GM12891 (cell line): ENCODE measurements around the gene MSI2.

Experiments
- DNase-seq: peaks from one replicate; pipeline ENCODE4 v3.0.0; 2011; ENCODE audit warnings: low spot score; ENCODE audit not compliant: insufficient read length
- FAIRE-seq: peaks from 2 replicates; lab custom pipeline; 2011; peaks lifted over from hg19 to GRCh38; lab: Jason Lieb, UNC
- PAX5 ChIP-seq: IDR thresholded peaks from 2 replicates; pipeline ENCODE4 v1.6.1; 2011; ENCODE audit warnings: low read length, moderate library complexity, mild to moderate bottlenecking; ENCODE audit not compliant: insufficient read depth, severe bottlenecking
- POLR2A ChIP-seq: IDR thresholded peaks from 2 replicates; pipeline ENCODE4 v1.6.1; 2011; ENCODE audit warnings: low read depth, low read length, control low read depth
- POLR2AphosphoS5 ChIP-seq: IDR thresholded peaks from 2 replicates; pipeline ENCODE4 v1.6.1; 2011; ENCODE audit warnings: low read depth, low read length, control low read depth
- POU2F2 ChIP-seq: IDR thresholded peaks from 2 replicates; pipeline ENCODE4 v1.6.1; 2011; ENCODE audit warnings: low read depth, mild to moderate bottlenecking, control low read depth, low read length, moderate library complexity
- SPI1 ChIP-seq: IDR thresholded peaks from 2 replicates; pipeline ENCODE4 v1.6.1; 2011; ENCODE audit warnings: low read depth, low read length, control low read depth
- TAF1 ChIP-seq: IDR thresholded peaks from 2 replicates; pipeline ENCODE4 v1.6.1; 2011; ENCODE audit warnings: low read depth, low read length, control low read depth

MSI2 gene

DNA sequence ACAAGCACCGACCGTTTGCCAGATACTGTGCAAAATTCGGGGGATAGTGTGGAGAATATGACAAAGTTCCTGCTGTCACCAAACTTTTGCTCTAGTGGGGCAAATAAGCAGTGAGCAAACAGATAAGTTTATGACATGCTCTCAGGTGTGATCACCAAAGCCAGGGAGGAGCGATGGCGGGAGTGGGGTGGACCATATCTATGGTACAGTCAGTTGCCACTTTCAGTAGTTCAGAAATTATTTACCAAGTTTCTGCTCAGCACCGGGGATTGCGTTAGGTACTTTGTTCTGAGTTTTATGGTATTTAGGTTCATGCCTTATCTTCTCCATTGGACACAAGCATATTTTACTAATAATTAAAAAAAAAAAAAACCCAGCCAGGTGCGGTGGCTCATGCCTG is 11.9 kb downstream of the MSI2 start:
- FAIRE-seq (no peak), DNase-seq (no peak)
- no peak for TF ChIP-seq POLR2AphosphoS5
- TF ChIP-seq POU2F2 = no peak
- TF ChIP-seq PAX5 = no peak
- TF ChIP-seq SPI1 = no peak
- TF ChIP-seq TAF1 = no peak
- no peak for TF ChIP-seq POLR2A

DNA sequence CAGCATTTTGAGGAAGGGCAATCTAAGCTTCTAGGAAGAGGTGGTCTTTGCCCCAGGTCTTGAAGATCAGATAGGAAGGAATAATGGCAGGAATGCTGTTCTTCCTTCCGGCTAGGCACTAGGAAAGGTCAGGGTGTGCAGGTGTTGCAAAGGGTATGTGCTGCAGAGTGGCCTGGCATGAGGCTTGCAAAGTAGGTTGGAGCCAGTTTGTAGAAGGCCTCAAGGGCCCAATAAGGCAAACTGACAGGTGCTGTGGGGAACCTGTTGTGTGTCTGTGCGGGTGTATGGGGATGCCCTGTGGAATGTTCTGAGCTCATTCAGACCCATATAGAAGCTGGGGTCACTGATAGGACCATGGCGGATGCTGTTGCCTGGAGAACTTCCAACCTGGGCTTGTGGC is 12.7 kb downstream of the MSI2 start:
- no peak for FAIRE-seq
- no peak for TF ChIP-seq POU2F2
- no peak for TF ChIP-seq POLR2A
- no peak for TF ChIP-seq SPI1
- no peak for DNase-seq

DNA sequence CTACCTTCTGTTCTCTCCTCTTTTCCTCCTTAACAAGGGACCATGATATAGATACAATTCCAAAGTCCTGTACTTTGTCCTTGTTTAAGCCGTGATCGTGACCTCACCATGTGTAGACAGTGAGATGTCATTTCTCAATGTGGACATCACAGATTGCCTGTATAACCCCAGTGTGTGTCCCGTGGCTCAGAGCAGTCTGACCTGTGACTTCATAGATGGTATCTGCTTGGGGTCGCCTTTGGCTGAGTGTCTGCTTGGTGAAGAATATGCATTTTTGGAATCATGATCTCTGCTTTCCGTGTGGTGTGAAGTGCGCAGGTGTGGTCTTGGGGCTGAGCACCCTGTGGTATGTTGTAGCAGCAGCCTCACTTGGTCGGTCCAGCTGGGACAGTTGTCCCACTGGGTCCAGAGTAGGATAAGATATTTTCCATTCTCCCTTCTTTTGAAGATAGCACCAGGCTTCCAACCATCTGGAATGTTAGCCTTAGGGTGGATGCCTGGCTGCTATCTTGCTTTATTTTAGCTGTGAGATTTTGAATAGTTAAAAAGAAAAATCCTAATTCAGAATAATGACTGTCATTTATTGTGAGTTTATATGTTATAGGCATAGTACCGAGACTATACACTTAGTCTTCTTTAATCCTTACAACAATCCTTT is 13.4 kb downstream of the MSI2 start:
- no peak for TF ChIP-seq SPI1
- TF ChIP-seq POU2F2 = no peak
- TF ChIP-seq PAX5 = no peak
- TF ChIP-seq TAF1 = no peak
- TF ChIP-seq POLR2A = no peak
- no peak for TF ChIP-seq POLR2AphosphoS5
- FAIRE-seq = no peak
- DNase-seq = no peak

DNA sequence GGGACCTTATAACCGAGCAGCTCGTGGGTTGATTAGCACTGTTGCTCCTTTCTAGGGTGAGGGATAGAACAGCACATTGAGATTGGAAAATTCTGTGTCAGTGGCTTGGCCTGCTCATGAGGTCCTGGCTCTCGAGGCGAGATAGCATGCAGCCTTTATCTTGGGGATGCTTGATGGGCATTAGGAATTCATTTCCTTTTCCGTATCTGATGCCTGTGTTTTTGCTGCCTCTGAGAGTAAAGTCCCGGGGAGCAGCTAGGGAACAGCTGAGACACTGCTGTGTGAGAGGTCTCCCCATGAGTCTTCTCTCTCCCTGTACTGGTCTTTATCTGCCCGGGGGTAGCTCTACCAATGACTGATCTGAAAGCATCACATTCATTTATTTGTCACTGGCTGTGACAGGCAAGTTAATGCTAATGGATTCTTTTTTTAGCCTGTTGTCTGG is 14.5 kb downstream of the MSI2 start:
- TF ChIP-seq PAX5 = no peak
- TF ChIP-seq POLR2AphosphoS5 = no peak
- TF ChIP-seq SPI1 = no peak
- TF ChIP-seq POU2F2 = no peak
- no peak for TF ChIP-seq TAF1
- no peak for TF ChIP-seq POLR2A
- FAIRE-seq (no peak), DNase-seq (no peak)

DNA sequence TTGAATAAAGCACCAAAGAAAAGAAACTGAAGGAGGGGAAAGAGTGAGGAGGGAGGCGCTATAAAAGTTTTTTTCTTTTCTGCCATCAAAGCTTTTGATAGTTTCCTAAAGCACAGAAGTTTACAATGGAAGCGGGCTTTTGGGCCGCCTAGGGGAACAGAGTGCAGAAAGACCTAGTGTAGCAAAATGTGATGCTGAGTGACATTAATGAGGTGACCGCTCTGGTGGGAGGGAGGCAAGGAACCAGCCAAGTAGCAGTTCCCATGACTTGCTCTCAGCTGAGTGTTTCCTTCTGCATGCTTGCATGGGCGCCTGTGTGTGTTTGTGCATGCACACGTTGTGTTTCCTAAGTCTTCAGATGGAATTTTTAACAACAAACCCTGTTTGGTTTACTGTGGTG is 15.5 kb downstream of the MSI2 start:
- no peak for DNase-seq
- no peak for TF ChIP-seq PAX5
- no peak for TF ChIP-seq SPI1
- no peak for TF ChIP-seq TAF1
- no peak for TF ChIP-seq POLR2AphosphoS5
- no peak for TF ChIP-seq POU2F2
- no peak for TF ChIP-seq POLR2A
- no peak for FAIRE-seq

DNA sequence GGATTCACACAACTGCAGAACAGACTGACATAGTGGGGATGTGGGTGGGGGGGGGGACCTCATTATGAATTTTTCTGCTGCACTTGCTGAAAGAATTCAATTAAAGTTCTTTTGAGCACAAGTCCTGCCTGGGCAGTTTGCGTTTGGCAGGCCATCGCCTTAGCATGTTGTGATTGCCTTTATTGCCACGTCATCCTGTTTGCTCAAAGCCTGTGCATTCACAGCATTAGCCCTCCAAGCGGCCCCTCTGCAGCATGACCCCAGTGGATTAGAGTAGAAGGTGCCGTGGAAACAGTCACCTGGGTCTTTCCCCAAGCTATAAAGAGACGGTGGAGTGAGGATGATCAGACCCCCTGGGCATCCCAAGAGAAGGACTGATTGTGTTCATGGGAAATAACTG is 17.2 kb downstream of the MSI2 start:
- FAIRE-seq (no peak), DNase-seq (no peak)
- TF ChIP-seq POU2F2 (no peak), POLR2AphosphoS5 (no peak), POLR2A (no peak), TAF1 (no peak), SPI1 (no peak), PAX5 (no peak)

DNA sequence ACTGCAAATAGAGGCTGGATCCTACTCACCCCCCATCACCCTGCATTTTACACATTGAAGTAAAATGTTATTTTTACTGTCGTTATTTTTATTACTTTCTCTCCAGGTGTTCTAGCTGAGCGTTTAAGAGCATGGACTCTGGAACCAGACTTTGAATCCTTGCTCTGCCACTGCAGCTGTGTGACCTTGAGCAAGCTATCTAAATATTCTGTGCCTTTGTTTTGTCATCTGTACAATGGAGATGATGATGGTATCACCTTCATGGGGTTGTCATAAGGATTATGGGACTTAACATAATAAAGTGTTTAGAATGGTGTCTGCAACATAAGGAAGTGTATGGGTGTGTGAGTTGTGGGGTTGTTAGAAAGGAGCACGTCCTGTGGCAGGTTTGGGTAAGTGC is 17.8 kb downstream of the MSI2 start:
- TF ChIP-seq POU2F2 = no peak
- TF ChIP-seq POLR2A = no peak
- DNase-seq = no peak
- FAIRE-seq = no peak

DNA sequence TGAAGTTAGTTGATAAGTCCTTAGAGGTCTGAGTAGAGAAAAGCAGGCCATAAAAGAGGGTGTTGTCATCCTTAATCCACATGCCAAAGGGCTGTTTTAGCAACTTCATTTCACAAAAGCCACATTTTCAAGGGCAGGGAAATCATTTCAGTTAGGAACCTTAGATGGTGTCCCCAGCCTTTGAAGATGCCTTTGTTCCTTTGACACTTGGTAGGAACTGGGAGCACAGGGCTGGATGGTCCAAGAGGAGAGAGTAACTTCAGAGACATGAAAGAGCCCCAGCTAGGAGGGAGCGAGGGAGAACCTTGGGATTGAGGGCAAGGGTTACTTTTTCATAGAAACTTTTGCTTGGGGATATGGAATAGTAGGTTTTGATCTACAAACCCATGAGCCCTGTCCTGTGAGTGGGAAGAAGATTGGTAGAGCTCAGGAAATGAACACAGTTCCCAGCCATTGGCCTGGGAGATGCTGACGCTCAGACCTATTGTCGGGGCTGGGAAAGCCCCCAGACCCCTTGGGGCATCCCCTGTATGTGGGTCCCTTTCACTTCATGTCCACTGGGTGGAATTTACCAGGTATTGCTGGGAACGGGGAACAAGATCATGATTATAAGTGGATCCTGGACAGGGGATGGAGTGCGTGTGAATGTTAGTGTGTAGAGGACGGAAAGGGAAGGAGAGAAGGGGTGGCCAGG is 18.9 kb downstream of the MSI2 start:
- DNase-seq (no peak), FAIRE-seq (no peak)
- 0 out of 2 replicates have a peak, but pooled peaks have one; percentile 18 for TF ChIP-seq POU2F2
- no peak for TF ChIP-seq PAX5
- no peak for TF ChIP-seq POLR2AphosphoS5
- TF ChIP-seq SPI1 = no peak
- no peak for TF ChIP-seq TAF1
- TF ChIP-seq POLR2A = 0 out of 2 replicates have a peak, but pooled peaks have one; percentile 17

DNA sequence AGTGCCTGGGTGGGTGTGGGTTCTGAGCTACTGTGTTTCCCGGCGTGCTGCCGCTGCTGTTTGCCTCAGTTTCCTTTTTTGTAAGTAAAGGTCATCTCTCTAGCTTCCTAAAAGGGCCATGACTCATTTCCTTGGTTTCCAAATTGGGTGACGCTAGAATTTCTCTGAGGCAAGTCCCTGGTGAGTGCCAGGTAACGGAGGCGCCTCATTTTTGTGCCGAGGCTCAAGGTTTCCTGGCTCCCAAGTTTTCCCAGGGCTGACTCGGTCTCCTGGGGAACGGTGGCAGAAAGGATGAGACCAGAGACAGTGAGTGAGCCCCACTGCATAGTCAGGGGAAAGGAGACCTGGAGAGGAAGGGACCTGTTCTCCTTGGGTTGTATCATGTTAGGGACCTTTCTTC is 20.3 kb downstream of the MSI2 start:
- no peak for DNase-seq
- no peak for TF ChIP-seq POU2F2
- TF ChIP-seq PAX5 = no peak
- no peak for TF ChIP-seq POLR2A
- TF ChIP-seq POLR2AphosphoS5 = no peak
- no peak for TF ChIP-seq SPI1
- TF ChIP-seq TAF1 = no peak
- FAIRE-seq = no peak
